HG02763 (cell line): Measurements from ENCODE around the gene PPFIBP1.
"Not testable (repeated sequence)": the region's sequence is repeated elsewhere in the genome, so short reads cannot be mapped to it uniquely, and the experiment has no call there.

Source experiments
- ATAC-seq: cut with Tn5 transposase; IDR thresholded peaks from one replicate; pipeline ENCODE4 v1.9.1; 2021; ENCODE audit warnings: mild to moderate bottlenecking, moderate library complexity; ENCODE audit not compliant: unreplicated experiment

The PPFIBP1 gene

GRCh38 chr12:27696864-27697564, 173.0 kb downstream of the PPFIBP1 start:
- ATAC-seq = no peak

- no peak for ATAC-seq
These were observed 179.9 kb downstream of the PPFIBP1 start for GRCh38 chr12:27703720-27704452.

GRCh38 chr12:27705263-27705662, 181.3 kb downstream of the PPFIBP1 start:
- ATAC-seq = no peak

GRCh38 chr12:27707216-27707615, 183.2 kb downstream of the PPFIBP1 start:
- ATAC-seq = no peak

- ATAC-seq = no peak
These were observed 185.4 kb downstream of the PPFIBP1 start for GRCh38 chr12:27709212-27709931.

GRCh38 chr12:27709932-27710591, 186.1 kb downstream of the PPFIBP1 start:
- peak; percentile 30 for ATAC-seq

- peak; percentile 95 for ATAC-seq
These were observed 186.7 kb downstream of the PPFIBP1 start, which contains the start of gene MRPS35 for GRCh38 chr12:27710592-27711316. MRPS35 (plus strand) TSS chr12:27710832; CDS start chr12:27710844, 12 bp downstream.

GRCh38 chr12:27711317-27711682, 187.3 kb downstream of the PPFIBP1 start:
- ATAC-seq = peak; percentile 2

- no peak for ATAC-seq
These were observed 188.0 kb downstream of the PPFIBP1 start for GRCh38 chr12:27711967-27712366.

- ATAC-seq = no peak
These were observed 199.2 kb downstream of the PPFIBP1 start for GRCh38 chr12:27723212-27723611.

GRCh38 chr12:27730097-27730588, 206.1 kb downstream of the PPFIBP1 start:
- ATAC-seq = no peak

- ATAC-seq = no peak
These were observed 208.3 kb downstream of the PPFIBP1 start for GRCh38 chr12:27732281-27732680.

- ATAC-seq = no peak
These were observed 209.1 kb downstream of the PPFIBP1 start for GRCh38 chr12:27733052-27733656.

GRCh38 chr12:27733791-27734190, 209.8 kb downstream of the PPFIBP1 start:
- ATAC-seq = no peak

GRCh38 chr12:27734321-27734720, 210.3 kb downstream of the PPFIBP1 start:
- not testable (repeated sequence) for ATAC-seq

GRCh38 chr12:27743601-27744000, 219.6 kb downstream of the PPFIBP1 start:
- ATAC-seq = no peak
